GM13977 (cell line): ENCODE data around the gene LGR6.

Experiments used
- DNase-seq: peaks from one replicate; pipeline ENCODE4 v3.0.0; 2012; ENCODE audit warnings: low spot score
- in situ Hi-C: fragments of 300-500 bp; cut with MboI; formaldehyde crosslinking; loops from one replicate; pipeline ENCODE4 v1.12.0; 2022; ENCODE audit warnings: low sequenced_read_pairs, low pct_unique_long_range_greater_than_20kb, mixed read lengths, inconsistent platforms; ENCODE audit not compliant: unreplicated experiment
- TF ChIP-seq, protein P1 (sequence below): IDR thresholded peaks from 2 replicates; pipeline ENCODE4 v1.5.1; 2012; ENCODE audit warnings: mild to moderate bottlenecking, control low read depth; ENCODE audit not compliant: insufficient read depth; ENCODE audit errors: extremely low read depth, missing control alignments

LGR6 gene

GRCh38 chr1:202223121-202223860, 29.7 kb downstream of the LGR6 start:
- DNase-seq: no peak
- in situ Hi-C loops: no loop called here
- TF ChIP-seq, protein P1, sequence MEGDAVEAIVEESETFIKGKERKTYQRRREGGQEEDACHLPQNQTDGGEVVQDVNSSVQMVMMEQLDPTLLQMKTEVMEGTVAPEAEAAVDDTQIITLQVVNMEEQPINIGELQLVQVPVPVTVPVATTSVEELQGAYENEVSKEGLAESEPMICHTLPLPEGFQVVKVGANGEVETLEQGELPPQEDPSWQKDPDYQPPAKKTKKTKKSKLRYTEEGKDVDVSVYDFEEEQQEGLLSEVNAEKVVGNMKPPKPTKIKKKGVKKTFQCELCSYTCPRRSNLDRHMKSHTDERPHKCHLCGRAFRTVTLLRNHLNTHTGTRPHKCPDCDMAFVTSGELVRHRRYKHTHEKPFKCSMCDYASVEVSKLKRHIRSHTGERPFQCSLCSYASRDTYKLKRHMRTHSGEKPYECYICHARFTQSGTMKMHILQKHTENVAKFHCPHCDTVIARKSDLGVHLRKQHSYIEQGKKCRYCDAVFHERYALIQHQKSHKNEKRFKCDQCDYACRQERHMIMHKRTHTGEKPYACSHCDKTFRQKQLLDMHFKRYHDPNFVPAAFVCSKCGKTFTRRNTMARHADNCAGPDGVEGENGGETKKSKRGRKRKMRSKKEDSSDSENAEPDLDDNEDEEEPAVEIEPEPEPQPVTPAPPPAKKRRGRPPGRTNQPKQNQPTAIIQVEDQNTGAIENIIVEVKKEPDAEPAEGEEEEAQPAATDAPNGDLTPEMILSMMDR: no peak

DNA sequence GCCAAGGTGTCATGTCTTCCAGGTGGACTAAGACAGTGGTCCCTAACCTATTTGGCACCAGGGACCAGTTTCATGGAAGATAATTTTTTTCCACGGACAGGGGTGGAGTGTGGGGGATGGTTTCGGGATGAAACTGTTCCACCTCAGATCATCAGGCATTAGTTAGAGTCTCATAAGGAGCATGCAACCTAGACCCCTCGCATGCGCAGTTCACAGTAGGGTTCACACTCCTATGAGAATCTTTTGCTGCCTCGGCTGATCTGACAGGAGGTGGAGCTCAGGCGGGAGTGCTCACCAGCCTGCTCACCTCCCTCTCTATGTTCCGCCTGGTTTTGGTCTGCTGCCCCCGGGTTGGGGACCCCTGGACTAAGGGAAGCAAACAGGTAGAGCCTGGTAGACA, 30.9 kb downstream of the LGR6 start:
- TF ChIP-seq, protein P1: no peak
- in situ Hi-C loops: no loop called here

GRCh38 chr1:202225131-202225530, 31.5 kb downstream of the LGR6 start:
- TF ChIP-seq, protein P1: no peak
- DNase-seq: no peak
- in situ Hi-C loops: no loop called here

More for the DNA sequence above, 30.9 kb downstream of the LGR6 start:
- no peak for DNase-seq

GRCh38 chr1:202227053-202227672, 33.6 kb downstream of the LGR6 start:
- DNase-seq: no peak
- TF ChIP-seq, protein P1: no peak
- in situ Hi-C loops: no loop called here

- in situ Hi-C loops: no loop called here
- DNase-seq: no peak
- TF ChIP-seq, protein P1: no peak
These were observed 34.4 kb downstream of the LGR6 start for GRCh38 chr1:202227997-202228401.

GRCh38 chr1:202228484-202229122, 35.0 kb downstream of the LGR6 start:
- TF ChIP-seq, protein P1: no peak
- in situ Hi-C loops: no loop called here
- DNase-seq: no peak
